Measurements from ENCODE around the gene ARHGAP25.
A peak's percentile ranks its signal among the peaks of the same experiment; 100 is the strongest.

ARHGAP25 gene

GRCh38 chr2:68717305-68717661 lies 17.3 kb upstream of the ARHGAP25 start:
- DNase-seq (ENCODE audit: low read depth in 2 of 2), result no peak

DNA sequence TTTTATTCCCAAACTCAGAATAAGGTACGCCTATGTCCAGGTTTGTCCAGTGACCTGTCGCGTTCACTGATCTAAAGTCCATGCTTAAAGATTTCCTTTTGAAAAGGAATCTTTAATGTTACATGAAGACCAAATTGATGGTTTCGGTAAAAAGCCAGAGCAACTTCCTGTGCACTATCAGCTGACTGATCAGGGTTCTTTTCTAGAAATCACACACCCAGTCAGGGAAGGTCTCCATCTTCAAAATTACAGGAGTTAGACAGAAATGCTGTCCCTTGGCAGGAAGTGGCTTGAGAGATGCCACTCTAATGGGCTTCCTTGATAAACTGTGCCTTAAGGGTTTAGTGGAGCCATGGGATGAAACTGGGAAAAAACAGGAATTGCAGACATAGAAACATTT lies 14.7 kb upstream of the ARHGAP25 start:
- no peak for DNase-seq (ENCODE audit: low read depth in 2 of 2)

DNA sequence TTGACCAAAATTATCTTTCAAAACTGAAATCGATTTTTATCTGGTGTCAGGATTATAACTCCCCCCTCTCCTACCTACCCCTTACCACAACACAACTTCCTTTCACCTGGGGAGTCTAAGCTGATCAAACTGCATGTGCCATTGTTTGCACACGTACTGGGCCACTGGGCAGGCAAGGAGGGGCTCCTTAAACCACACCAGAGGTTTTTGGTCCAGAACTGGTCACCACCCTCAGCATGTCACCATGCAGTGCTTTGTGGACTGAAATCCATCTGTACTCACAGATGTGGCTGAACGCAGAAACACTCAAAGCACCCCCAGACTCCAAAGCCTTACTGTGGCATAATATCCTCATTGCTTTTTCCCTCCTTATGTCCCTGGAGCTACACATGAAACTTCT lies 13.9 kb upstream of the ARHGAP25 start:
- no peak for DNase-seq (ENCODE audit: low read depth in 2 of 2)

DNA sequence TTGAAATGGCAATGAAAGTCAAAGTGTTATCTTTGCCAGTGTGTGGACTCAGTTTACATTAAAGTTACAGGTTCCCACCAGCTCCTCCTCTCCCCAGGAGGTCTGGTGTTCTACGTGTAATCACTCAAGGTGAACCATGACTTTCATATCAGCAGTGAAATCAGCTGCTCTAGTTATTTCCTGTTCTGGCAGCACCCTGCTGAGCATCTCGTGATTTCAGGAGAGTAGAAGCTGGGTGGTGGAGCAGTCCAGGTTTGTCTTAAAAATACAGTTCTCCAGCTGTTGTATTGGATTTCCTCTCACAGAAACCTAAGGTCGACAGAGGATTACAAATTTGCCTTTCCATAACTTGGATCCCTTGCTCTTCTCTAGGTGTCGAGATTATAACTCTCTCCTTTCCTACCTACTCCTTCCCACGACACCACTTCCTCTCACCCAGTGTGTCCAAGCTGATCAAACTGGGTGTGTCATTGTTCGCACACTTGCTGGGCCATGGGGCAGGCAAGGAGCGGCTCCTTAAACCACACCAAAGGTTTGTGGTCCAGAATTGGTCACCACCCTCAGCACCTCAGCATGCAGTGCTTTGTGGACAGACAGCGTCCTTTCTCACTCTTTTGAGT lies 13.0 kb upstream of the ARHGAP25 start:
- DNase-seq (ENCODE audit: low read depth in 2 of 2), result no peak

DNA sequence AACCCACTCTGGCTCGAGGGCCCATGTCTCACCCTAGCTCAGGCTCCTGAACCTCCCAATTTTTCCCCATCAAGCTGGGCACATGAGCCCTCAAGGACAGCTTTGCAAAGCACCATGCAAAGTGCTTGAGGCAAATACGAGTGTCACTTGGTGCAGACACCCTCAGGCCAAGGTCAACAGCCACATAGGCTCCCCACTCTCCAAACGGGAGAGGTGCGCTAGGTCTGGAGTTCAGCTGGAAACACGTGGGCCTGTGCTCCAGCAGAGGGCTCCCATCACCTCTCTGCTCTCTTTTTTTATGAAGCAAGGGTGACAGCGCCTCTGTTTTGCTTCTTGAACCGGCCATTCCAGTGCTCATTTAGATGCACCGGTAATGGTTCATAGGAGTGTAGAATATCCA lies 11.9 kb upstream of the ARHGAP25 start:
- no peak for DNase-seq (ENCODE audit: low read depth in 2 of 2)

GRCh38 chr2:68723181-68723580 lies 11.4 kb upstream of the ARHGAP25 start:
- no peak for DNase-seq (ENCODE audit: low read depth in 2 of 2)

GRCh38 chr2:68726100-68726499 lies 8.5 kb upstream of the ARHGAP25 start:
- DNase-seq (ENCODE audit: low read depth in 2 of 2), result no peak

GRCh38 chr2:68726608-68727367 lies 7.8 kb upstream of the ARHGAP25 start:
- peak; percentile 46 to 58 for DNase-seq (ENCODE audit: low read depth in 2 of 2)

DNA sequence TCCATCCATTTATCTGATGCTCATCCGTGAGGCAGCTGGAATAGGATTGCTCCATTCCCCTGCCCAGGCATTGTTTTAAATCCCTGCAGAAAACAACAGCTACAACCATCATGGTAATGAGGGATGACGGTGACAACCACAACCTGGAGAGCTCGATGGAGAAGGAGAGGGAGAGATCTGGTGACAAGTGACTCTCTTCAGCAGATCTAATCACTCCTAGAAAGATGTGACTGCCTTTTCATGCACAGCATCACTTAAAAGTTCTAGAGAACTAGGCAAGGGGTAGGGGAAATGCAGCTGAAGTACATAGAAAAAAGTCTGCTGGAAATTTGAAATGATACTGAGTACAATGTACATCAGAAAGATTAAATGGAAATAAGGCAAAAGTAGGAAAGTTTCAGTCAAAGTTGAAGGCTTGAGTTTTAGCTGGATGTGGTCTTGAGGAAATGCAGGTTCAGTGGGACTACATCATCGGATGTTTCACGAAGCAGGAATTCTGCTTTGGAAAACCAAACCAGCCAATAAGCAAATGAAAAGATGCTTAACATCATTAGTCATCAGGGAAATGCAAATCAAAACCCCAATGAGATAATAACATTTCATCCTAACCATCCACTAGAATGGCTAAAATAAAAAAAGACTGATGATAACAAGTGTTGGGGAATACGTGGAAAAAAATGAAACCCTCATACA lies 6.8 kb upstream of the ARHGAP25 start:
- no peak for DNase-seq (ENCODE audit: low read depth in 2 of 2)

DNA sequence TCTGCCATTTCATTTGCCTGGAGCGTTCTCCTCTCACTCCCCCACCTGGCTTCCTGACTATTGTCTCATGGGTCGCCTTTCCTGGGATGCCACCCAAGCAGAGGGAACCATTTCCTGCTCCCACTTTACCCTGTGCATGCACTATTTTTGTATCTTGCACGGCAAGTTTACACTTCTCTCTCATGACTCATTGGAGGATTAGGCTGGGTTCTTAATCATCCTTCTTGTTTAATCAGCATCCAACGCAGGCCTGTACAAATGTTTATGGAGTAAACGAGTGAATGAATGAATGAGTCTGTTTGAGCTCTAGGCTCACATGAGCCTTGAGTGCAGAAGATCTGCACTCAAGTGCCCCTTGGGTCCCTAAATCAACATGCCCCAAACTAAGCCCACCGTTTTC lies 3.8 kb upstream of the ARHGAP25 start:
- DNase-seq (ENCODE audit: low read depth in 2 of 2), result no peak

GRCh38 chr2:68732036-68732932 lies 2.3 kb upstream of the ARHGAP25 start:
- no peak for DNase-seq (ENCODE audit: low read depth in 2 of 2)

GRCh38 chr2:68733365-68733764 lies 1.2 kb upstream of the ARHGAP25 start:
- no peak for DNase-seq (ENCODE audit: low read depth in 2 of 2)

DNA sequence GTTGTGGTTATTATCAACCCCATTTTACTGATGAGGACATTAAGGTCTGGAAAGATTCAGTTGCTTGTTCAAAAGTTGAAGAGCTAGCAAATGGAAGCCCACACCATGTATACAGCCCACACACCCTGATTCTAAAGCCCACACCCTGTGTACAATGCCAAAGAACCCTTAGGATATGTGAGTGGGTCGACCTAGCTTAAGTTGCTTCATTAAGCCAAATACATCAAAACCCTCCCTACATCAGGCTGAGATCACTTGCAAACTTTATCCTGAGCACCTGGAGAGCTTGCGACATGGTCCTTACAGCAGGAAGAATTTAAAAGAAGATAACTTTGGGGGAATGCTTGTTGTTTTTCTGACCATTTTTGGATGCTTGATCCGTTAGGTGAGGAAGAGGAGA lies 435 bp upstream of the ARHGAP25 start:
- DNase-seq (ENCODE audit: low read depth in 2 of 2), result no peak

DNA sequence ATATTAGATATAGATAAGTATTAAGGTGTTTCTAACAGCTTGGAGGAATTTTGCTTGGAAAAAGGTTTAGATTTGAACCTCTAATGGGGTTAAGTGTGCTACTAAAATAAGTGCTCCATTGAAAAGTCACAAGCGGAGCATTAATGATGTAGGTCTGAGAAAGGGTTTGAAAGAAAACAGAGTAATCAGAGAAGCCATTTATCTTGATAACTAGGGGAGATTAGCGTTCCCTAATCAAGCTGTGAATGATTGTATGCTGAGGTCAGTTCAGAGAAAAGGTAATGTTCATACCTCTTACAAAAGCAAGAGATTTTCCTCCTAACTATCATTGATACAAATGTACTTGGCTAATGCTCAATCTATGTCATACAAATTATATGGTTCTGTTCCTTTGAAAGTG lies 1.5 kb downstream of the ARHGAP25 start:
- DNase-seq (ENCODE audit: low read depth in 2 of 2), result no peak

DNA sequence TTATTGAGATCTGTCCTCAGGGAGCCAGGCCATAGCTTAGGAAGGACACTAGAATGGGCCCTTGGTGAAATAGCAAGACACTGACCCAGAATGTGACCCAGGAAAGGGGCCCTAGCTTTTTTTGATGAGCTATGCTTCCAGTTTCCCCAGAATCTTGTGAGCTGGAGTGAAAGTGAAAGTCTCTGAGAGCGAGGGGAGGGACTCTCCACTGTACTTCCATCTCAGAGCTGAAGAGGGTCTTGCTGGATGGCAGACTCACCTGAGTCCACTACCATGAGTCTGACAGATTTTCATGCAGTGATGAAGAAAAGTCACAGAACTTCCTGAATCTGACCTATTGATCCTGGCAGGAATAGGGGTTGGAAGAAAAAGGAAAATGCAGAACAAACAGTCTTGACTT lies 3.1 kb downstream of the ARHGAP25 start:
- DNase-seq (ENCODE audit: low read depth in 2 of 2), result no peak

DNA sequence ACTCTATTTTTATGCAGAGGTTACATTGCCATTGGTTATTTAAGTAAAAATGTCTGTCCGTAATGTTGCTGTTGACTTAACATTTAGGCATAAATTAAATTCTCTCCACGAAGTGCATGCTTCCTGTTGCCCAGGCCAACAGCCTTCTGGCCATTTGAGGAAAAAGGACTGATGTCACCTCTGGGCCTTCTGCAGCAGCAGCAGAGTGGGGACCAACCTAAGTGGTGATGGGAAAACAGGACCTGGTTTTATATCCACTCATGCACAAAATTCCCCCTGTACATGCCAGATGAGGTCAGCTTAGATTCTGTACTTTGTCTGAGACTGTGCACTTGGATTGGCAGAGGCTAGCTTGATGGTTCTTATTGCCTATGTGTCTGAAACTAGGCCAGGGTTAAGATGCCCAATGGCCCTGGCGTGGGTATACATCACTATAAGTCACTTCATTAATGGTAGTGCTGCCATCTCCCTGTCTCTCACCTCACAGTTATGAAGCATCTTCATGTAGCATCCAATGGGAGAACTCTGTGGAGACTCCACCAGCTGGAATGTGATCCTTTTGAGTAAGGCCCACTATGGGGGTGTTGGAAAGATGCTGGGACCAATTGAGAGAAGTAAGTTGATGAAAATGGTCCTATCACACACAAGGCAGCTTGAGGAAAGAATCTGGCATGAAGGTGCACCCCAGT lies 4.4 kb downstream of the ARHGAP25 start:
- DNase-seq (ENCODE audit: low read depth in 2 of 2), result no peak

GRCh38 chr2:68739595-68740399 lies 5.2 kb downstream of the ARHGAP25 start:
- DNase-seq (ENCODE audit: low read depth in 2 of 2), result no peak

DNA sequence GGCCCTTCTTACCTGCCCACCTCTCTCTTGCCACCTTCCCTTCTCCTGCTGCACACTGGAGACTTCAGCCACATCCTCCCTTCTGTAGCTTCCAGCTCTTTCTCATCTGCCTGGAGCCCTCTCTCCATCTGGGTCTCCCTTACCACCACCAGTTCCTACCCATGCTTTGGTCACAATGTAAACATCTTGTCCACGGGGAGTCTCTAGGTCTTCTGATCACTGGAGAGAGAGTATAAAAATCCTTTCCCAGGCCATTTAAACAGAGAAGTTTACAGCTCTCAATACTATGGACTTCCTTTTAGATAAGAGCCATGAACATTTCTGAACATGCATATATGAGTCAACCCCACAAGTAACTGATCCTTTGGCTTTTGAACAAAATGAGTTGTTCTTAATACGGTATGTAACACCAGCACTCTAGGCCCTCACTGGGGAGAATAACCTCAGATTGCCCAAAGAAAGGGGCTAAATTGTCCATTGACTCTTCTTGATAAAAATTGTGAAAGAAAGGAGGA lies 5.8 kb downstream of the ARHGAP25 start:
- DNase-seq (ENCODE audit: low read depth in 2 of 2), result no peak

DNA sequence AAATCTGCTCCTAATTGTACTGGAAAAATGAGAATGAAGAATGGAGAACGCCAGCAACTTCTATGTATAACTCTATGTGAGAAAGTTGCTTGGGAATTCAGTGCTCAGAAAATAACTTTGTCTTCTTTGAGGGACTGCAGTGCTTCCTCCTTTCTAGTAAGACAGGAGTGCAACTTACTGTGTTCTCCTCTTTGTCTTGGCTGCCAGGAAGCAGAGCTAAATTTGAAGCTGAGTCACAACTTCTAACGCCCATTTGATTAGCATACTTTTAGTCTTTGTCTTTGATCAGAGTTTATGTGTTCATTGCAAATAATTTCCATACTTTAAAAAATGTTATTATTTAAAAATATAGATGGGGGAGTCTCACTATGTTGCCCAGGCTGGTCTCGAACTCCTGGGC lies 6.6 kb downstream of the ARHGAP25 start:
- DNase-seq (ENCODE audit: low read depth in 2 of 2), result no peak

DNA sequence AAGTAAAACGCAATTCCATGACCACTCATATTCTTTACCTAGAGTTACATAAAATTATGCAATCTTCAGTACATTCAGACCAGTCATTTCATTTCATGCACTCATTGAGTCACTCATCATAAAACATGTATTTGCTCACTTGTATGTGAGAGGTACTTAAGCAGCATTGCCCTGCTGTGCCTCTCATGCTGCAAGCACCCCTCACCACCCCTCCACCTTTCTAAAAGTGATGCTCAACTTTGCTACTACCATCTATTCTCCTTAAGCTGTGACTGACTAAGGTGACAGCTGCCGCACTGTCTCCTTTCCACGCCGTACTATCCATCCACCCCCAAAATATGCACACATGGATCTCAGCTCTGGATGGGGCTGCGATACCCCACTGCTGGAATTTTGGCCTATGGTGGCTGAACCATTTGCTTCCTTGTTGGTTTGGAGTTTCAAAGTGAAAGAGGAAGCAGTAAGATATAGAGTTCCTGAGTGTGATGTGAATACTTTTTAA lies 7.2 kb downstream of the ARHGAP25 start:
- DNase-seq (ENCODE audit: low read depth in 2 of 2), result no peak
